Neural cell (in vitro differentiated cells): ENCODE measurements around the gene MIS12.

ENCODE experiments used
- EP300 ChIP-seq: fragments of 450-650 bp; conservative IDR thresholded peaks from 2 replicates; pipeline ENCODE4 v1.6.1; 2014; ENCODE audit warnings: antibody characterized with exemption, mild to moderate bottlenecking, moderate library complexity; ENCODE audit not compliant: poor library complexity, severe bottlenecking
- TAF1 ChIP-seq: IDR thresholded peaks from 2 replicates; pipeline ENCODE4 v1.6.1; 2012; ENCODE audit warnings: low read depth
- TF ChIP-seq, protein P1 (sequence below): fragments of 450-650 bp; IDR thresholded peaks from 2 replicates; pipeline ENCODE4 v1.5.1; 2014; ENCODE audit warnings: antibody characterized with exemption, mild to moderate bottlenecking, moderate library complexity; ENCODE audit not compliant: poor library complexity, severe bottlenecking
- TF ChIP-seq, protein P2 (sequence below): IDR thresholded peaks from 2 replicates; pipeline ENCODE4 v1.6.1; 2012; ENCODE audit warnings: borderline replicate concordance

DNA sequence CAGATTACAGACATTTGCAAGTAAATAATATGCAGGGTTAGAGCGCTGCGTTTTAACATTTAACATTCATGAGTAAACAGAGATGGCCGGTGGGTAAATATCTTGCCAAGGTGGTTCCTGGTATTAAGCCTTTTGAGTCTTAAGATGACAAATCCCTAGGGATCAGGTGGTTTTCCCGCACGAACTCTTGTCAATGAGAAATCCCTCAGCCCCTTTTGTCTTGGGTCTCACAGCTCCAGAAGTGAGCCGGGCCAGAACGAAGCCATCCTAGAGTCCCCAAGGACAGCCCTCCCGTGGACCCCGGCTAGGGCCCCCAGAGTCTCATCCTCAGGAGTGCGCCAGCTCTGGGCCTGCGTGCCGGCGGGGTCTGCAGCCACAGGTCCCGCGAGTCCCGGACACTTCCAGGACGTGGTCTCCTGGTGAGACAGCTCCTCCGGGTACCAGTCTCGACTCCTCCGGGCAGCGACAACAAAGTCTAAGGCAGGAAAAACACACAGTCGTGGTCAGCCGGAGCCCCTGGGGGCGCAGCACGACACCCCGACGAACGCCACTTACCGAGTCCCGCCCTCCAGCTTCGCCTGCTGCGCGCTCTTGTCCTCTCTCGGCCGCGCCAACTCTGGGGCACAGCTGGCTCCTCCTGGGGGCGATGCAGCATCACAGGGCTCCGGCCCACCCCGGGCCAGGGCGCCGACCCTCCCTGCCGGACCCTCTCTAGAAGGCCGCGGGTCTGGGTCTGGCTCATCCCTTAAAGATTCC, 13.3 kb downstream of the MIS12 start:
- TF ChIP-seq, protein P1, sequence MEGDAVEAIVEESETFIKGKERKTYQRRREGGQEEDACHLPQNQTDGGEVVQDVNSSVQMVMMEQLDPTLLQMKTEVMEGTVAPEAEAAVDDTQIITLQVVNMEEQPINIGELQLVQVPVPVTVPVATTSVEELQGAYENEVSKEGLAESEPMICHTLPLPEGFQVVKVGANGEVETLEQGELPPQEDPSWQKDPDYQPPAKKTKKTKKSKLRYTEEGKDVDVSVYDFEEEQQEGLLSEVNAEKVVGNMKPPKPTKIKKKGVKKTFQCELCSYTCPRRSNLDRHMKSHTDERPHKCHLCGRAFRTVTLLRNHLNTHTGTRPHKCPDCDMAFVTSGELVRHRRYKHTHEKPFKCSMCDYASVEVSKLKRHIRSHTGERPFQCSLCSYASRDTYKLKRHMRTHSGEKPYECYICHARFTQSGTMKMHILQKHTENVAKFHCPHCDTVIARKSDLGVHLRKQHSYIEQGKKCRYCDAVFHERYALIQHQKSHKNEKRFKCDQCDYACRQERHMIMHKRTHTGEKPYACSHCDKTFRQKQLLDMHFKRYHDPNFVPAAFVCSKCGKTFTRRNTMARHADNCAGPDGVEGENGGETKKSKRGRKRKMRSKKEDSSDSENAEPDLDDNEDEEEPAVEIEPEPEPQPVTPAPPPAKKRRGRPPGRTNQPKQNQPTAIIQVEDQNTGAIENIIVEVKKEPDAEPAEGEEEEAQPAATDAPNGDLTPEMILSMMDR: peak; percentile 25
- TF ChIP-seq, protein P2, sequence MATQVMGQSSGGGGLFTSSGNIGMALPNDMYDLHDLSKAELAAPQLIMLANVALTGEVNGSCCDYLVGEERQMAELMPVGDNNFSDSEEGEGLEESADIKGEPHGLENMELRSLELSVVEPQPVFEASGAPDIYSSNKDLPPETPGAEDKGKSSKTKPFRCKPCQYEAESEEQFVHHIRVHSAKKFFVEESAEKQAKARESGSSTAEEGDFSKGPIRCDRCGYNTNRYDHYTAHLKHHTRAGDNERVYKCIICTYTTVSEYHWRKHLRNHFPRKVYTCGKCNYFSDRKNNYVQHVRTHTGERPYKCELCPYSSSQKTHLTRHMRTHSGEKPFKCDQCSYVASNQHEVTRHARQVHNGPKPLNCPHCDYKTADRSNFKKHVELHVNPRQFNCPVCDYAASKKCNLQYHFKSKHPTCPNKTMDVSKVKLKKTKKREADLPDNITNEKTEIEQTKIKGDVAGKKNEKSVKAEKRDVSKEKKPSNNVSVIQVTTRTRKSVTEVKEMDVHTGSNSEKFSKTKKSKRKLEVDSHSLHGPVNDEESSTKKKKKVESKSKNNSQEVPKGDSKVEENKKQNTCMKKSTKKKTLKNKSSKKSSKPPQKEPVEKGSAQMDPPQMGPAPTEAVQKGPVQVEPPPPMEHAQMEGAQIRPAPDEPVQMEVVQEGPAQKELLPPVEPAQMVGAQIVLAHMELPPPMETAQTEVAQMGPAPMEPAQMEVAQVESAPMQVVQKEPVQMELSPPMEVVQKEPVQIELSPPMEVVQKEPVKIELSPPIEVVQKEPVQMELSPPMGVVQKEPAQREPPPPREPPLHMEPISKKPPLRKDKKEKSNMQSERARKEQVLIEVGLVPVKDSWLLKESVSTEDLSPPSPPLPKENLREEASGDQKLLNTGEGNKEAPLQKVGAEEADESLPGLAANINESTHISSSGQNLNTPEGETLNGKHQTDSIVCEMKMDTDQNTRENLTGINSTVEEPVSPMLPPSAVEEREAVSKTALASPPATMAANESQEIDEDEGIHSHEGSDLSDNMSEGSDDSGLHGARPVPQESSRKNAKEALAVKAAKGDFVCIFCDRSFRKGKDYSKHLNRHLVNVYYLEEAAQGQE: peak; percentile 47
- TF ChIP-seq TAF1: no peak
- no peak for TF ChIP-seq EP300
